ENCODE data around the gene ZNRF3.

Gene ZNRF3

DNA sequence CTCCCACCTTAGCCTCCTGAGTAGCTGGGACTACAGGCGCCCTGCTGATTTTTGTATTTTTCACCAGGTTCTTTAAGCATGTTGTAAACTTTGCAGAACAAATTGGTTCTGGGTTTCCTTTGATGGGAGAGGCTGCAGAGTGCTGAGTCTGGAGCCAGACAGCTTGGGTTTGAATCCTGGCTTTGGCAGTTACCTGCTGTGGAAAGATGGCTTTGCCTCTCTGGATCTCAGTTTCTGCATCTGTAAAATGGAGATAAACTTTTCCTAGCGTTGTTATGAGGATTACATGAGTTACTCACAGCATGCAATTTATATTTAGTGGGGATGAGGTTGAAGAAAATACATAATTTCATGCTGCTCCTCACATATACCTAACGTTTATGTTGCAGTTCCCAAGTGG is 19.1 kb downstream of the ZNRF3 start (continued):
- TF ChIP-seq ZNF785 (tag by site-specific recombination; IDR thresholded peaks at IDR 0.05), result no peak

DNA sequence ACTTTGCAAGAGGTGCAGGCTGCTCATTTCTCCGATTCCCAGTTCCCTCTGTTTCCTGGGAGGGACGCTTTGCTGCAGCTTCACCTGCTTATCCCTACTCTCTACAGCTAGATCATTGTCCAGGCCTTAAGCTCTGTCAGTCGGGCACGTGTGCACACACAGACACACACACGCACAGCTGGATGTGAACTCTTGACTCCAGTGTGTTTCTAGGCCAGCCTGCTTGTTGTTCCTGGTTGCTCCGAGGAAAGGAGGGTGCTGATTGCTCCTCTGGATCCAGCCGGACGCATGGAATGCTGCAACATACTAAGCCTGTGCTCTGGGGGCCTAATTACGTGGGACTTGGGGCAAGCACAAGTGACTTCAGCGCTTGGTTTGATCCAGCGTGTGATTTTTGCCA is 19.7 kb downstream of the ZNRF3 start:
- ChIA-PET POLR2A (no interaction called here), CTCF (interaction anchor here (0.9 kb wide), 1 partner anchor 62 kb away, joined by 3 read pairs; no protein-coding TSS in a partner anchor)
- H3K36me3 ChIP-seq (ENCODE audit: control insufficient read depth in 2 of 2, insufficient read depth in 1 of 2, low read length in 2 of 2), result no peaks in the 10 kb centered on the region
- H3K27ac ChIP-seq (ENCODE audit: extremely low read depth, low read depth, low read length), result no peak overlapping the region
- TF ChIP-seq ZNF747 (tag by site-specific recombination; IDR thresholded peaks at IDR 0.05), result no peak
- TF ChIP-seq PRDM1 (tag by site-specific recombination; IDR thresholded peaks at IDR 0.05), result no peak
- TF ChIP-seq, protein P1, sequence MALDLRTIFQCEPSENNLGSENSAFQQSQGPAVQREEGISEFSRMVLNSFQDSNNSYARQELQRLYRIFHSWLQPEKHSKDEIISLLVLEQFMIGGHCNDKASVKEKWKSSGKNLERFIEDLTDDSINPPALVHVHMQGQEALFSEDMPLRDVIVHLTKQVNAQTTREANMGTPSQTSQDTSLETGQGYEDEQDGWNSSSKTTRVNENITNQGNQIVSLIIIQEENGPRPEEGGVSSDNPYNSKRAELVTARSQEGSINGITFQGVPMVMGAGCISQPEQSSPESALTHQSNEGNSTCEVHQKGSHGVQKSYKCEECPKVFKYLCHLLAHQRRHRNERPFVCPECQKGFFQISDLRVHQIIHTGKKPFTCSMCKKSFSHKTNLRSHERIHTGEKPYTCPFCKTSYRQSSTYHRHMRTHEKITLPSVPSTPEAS (tag by site-specific recombination; IDR thresholded peaks at IDR 0.05), result 0 out of 2 replicates have a peak, but pooled peaks have one; percentile 30
- no peak for TF ChIP-seq ZNF629 (tag by site-specific recombination; IDR thresholded peaks at IDR 0.05)
- TF ChIP-seq SCRT1 (tag by site-specific recombination; IDR thresholded peaks at IDR 0.05; ENCODE audit: borderline replicate concordance), result no peak
- no peak for TF ChIP-seq ZNF175 (tag by site-specific recombination; IDR thresholded peaks at IDR 0.05)
- TF ChIP-seq MZF1 (tag by site-specific recombination; IDR thresholded peaks at IDR 0.05; ENCODE audit: borderline replicate concordance), result no peak
- no peak for TF ChIP-seq RBAK (tag by site-specific recombination; IDR thresholded peaks at IDR 0.05)
- TF ChIP-seq ZNF37A (tag by site-specific recombination; IDR thresholded peaks at IDR 0.05), result no peak
- TF ChIP-seq ZNF501 (tag by site-specific recombination; IDR thresholded peaks at IDR 0.05), result no peak
- no peak for TF ChIP-seq GFI1B (tag by site-specific recombination; IDR thresholded peaks at IDR 0.05)
- no peak for TF ChIP-seq ZNF423 (tag by site-specific recombination; IDR thresholded peaks at IDR 0.05)
- no peak for TF ChIP-seq WT1 (tag by site-specific recombination; IDR thresholded peaks at IDR 0.05)
- no peak for TF ChIP-seq ZNF558 (tag by site-specific recombination; IDR thresholded peaks at IDR 0.05)
- peak; percentile 14; the same call in 1 of the 2 replicates for TF ChIP-seq IKZF3 (tag by site-specific recombination; IDR thresholded peaks at IDR 0.05)
- no peaks in the 10 kb centered on the region for H3K9me3 ChIP-seq (ENCODE audit: control insufficient read depth, insufficient read depth, low read depth, low read length)
- no peak overlapping the region for H3K4me3 ChIP-seq (ENCODE audit: low read depth, low read length)
- H3K4me1 ChIP-seq (ENCODE audit: control insufficient read depth, insufficient read depth, low read length), result peaks cover 17% of the 10 kb centered on the region

GRCh38 chr22:28903729-28904128 is 20.4 kb downstream of the ZNRF3 start:
- Histone ChIP-seq H3K27ac (ENCODE audit: extremely low read depth, low read depth, low read length) (no peak overlapping the region), H3K4me3 (ENCODE audit: low read depth, low read length) (no peak overlapping the region), H3K4me1 (ENCODE audit: control insufficient read depth, insufficient read depth, low read length) (peaks cover 17% of the 10 kb centered on the region), H3K9me3 (ENCODE audit: control insufficient read depth, insufficient read depth, low read depth, low read length) (no peaks in the 10 kb centered on the region), H3K36me3 (ENCODE audit: control insufficient read depth in 2 of 2, insufficient read depth in 1 of 2, low read length in 2 of 2) (no peaks in the 10 kb centered on the region)
- ChIA-PET CTCF (interaction anchor here (0.9 to 1.2 kb wide), 2 partner anchors 61 to 136 kb away, joined by 3 to 4 read pairs; no protein-coding TSS in a partner anchor), POLR2A (interaction anchor here (0.6 to 1.6 kb wide), 3 partner anchors 13 to 218 kb away, joined by 3 to 8 read pairs (median 5); partner anchors contain the start of gene ZNRF3)
- TF ChIP-seq TRIM28 (IDR thresholded peaks at IDR 0.05; ENCODE audit: borderline replicate concordance, low read length) (no peak), ZNF354C (tag by site-specific recombination; IDR thresholded peaks at IDR 0.05; ENCODE audit: borderline replicate concordance, low read depth) (no peak), ZBTB48 (tag by site-specific recombination; IDR thresholded peaks at IDR 0.05) (no peak), SCRT2 (tag by site-specific recombination; IDR thresholded peaks at IDR 0.05) (no peak), ZNF114 (tag by site-specific recombination; IDR thresholded peaks at IDR 0.05) (no peak), PRDM6 (tag by site-specific recombination; IDR thresholded peaks at IDR 0.05) (no peak), IKZF3 (tag by site-specific recombination; IDR thresholded peaks at IDR 0.05) (peak; percentile 65)
- TF ChIP-seq, protein P2, sequence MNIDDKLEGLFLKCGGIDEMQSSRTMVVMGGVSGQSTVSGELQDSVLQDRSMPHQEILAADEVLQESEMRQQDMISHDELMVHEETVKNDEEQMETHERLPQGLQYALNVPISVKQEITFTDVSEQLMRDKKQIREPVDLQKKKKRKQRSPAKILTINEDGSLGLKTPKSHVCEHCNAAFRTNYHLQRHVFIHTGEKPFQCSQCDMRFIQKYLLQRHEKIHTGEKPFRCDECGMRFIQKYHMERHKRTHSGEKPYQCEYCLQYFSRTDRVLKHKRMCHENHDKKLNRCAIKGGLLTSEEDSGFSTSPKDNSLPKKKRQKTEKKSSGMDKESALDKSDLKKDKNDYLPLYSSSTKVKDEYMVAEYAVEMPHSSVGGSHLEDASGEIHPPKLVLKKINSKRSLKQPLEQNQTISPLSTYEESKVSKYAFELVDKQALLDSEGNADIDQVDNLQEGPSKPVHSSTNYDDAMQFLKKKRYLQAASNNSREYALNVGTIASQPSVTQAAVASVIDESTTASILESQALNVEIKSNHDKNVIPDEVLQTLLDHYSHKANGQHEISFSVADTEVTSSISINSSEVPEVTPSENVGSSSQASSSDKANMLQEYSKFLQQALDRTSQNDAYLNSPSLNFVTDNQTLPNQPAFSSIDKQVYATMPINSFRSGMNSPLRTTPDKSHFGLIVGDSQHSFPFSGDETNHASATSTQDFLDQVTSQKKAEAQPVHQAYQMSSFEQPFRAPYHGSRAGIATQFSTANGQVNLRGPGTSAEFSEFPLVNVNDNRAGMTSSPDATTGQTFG (tag by site-specific recombination; IDR thresholded peaks at IDR 0.05; ENCODE audit: borderline replicate concordance), result no peak
